GM19238 (cell line): ENCODE data around the gene HLA-E.
"Not testable (repeated sequence)": the region's sequence is repeated elsewhere in the genome, so short reads cannot be mapped to it uniquely, and the experiment has no call there.

Experiments
- DNase-seq: peaks from one replicate; pipeline ENCODE4 v3.0.0; 2011; ENCODE audit warnings: low spot score; ENCODE audit not compliant: insufficient read length

Gene HLA-E

GRCh38 chr6:30489081-30490025 lies at the start of gene HLA-E:
HLA-E (plus strand) TSS chr6:30489509; CDS start chr6:30489532, 23 bp downstream.
- DNase-seq = peak; percentile 71

GRCh38 chr6:30441171-30441570 lies 48.1 kb upstream of the HLA-E start:
- DNase-seq = no peak

- no peak for DNase-seq
Measured at GRCh38 chr6:30443657-30444450, 45.5 kb upstream of the HLA-E start.

- DNase-seq = no peak
Measured at GRCh38 chr6:30444451-30444742, 44.9 kb upstream of the HLA-E start.

DNA sequence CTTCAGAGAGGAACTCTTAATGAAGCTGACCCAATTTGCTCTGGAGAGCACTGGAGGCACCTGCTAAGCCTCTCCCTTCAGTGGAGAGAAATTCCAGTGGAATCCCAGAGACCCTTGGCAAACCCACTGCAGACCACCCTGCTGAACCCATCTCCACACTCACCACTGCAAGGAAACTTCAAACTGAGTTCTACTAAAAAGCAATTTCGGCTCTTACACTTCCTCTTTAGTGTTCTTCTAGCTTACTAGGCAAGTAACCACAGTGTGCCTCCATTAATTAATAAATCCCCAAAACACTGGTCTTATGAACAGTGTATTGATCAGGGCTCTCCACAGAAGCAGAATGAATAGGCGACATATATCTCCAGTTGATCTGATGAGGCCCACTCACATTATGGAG lies 43.0 kb upstream of the HLA-E start:
- no peak for DNase-seq

GRCh38 chr6:30447237-30447636 lies 42.1 kb upstream of the HLA-E start:
- no peak for DNase-seq

GRCh38 chr6:30450548-30450908 lies 38.8 kb upstream of the HLA-E start:
- peak; percentile 16 for DNase-seq

- DNase-seq = peak; percentile 44
Measured at GRCh38 chr6:30450909-30451841, 38.1 kb upstream of the HLA-E start.

- no peak for DNase-seq
Measured at GRCh38 chr6:30452736-30453507, 36.4 kb upstream of the HLA-E start.

- DNase-seq = peak; percentile 60
Measured at GRCh38 chr6:30453508-30454116, 35.7 kb upstream of the HLA-E start.

DNA sequence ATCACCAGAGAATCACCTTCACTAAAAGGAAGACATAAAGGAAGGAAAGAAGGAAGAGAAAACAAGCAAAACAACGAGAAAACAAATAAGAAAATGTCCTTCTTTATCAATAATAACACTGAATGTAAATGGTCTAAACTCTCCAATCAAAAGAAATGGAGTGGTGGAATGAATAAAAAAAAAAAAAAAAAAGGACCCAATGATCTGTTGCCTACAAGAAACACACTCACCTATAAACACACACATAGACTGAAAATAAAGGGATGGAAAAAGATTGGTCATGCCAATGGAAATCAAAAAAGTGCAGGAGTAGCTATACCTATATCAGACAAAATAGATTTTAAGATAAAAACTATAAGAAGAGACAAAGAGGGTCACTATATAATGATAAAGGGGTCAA lies 30.2 kb upstream of the HLA-E start:
- DNase-seq = no peak

GRCh38 chr6:30461055-30461454 lies 28.3 kb upstream of the HLA-E start:
- DNase-seq = no peak

- no peak for DNase-seq
Measured at GRCh38 chr6:30462482-30462881, 26.8 kb upstream of the HLA-E start.

GRCh38 chr6:30463242-30463641 lies 26.1 kb upstream of the HLA-E start:
- no peak for DNase-seq

DNA sequence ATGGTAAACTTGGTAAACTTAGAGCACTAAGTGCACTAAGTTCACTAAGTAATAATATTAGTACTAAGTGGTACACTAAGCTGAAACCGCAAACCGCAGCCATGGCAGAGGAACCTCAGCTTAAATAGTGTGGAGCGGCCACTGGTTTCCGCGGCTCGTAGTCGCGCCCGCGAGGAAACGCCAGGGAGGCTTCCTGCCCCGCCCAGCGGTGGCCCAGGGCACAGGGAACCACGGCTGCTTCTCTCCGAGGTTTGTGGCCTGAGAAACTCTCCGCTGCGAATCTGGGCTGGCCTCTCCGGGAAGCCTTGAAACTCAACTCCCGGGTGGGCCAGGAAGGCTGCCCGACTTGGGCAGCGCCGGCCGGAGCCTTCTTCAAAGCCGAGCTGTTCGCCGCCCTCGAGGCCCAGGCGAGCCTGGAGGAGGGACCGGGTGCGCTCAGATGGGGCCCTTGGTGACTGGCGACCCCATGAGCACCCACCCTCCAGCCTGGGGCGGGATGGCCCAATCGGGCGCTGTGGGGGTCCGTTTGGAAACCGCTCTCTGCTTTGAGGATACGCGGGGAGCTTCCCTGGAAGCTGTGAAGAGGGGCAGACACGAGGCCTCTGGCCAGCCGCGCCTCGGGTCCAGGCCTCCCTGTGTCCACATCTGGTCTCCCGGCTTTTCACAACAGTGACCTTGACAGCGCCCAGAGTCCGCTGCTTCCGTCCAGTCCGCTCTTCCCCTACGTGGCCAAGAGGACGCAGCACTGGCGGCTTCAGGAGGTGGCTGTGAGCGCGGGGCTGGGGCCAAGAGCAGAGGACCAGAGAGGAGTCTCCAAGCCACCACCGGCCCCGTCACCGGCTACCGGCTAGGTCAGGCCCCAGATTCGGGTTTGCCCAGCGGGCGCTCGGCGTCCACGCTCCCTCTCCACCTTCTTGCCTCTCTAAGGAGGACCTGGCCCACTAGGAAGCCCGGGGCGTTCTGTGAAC lies 25.4 kb upstream of the HLA-E start:
- DNase-seq = no peak

- DNase-seq = no peak
Measured at GRCh38 chr6:30465595-30466306, 23.6 kb upstream of the HLA-E start.

DNA sequence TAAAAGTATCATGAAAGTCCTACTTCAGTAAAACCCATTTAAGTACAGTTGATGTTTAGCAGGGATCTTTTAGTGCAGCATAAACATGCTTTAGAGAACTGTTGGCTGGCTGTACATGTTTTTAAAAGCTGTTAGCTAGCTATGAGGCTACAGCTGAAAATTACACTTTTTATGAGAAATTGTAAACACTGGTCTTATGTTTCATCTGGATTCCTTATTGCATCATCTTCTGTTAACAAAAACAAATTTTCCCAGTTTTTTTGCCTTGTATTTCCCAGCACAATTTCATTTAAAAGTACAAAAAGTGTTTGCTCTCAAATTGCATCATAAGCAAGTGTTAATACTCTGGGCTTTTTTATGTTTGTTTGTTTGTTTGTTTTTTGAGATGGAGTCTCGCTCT lies 18.3 kb upstream of the HLA-E start:
- no peak for DNase-seq

DNA sequence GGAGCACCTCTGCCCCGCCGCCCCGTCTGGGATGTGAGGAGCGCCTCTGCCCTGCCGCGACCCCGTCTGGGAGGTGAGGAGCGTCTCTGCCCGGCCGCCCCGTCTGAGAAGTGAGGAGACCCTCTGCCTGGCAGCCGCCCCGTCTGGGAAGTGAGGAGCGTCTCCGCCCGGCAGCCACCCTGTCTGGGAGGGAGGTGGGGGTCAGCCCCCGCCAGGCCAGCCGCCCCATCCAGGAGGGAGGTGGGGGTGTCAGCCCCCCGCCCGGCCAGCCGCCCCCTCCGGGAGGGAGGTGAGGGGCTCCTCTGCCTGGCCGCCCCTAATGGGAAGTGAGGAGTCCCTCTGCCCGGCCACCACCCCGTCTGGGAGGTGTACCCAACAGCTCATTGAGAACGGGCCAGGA lies 14.2 kb upstream of the HLA-E start:
- DNase-seq = not testable (repeated sequence)
